OCI-LY3 (cell line): Measurements from ENCODE around the gene MGARP.

Experiments
- CTCF ChIP-seq: fragments of 200-600, 300-600 bp; sonication (generic); IDR thresholded peaks from 2 replicates; pipeline ENCODE4 v1.5.1; 2014; ENCODE audit warnings: antibody characterized with exemption, low read length, low read depth
- EZH2phosphoT487 ChIP-seq: fragments of 200-600 bp; shearing (Covaris generic); IDR thresholded peaks from 2 replicates; pipeline ENCODE4 v1.6.1; 2018; ENCODE audit warnings: antibody characterized with exemption, mixed run types, low read depth

- TF ChIP-seq CTCF: no peak
- no peak for TF ChIP-seq EZH2phosphoT487
These were observed 36.7 kb upstream of the MGARP start for GRCh38 chr4:139316733-139317132.
